HEK293 (cell line): ENCODE measurements around the gene NPC1.

ENCODE experiments used
- CTCF ChIA-PET: fragments of 350-600 bp; formaldehyde crosslinking; extraction: SDS; loops from one replicate; lab custom pipeline; 2021; ENCODE audit warnings: antibody characterized with exemption; lab: Yijun Ruan, JAX
- POLR2A ChIA-PET: fragments of 300-600 bp; formaldehyde crosslinking; extraction: SDS; loops from one replicate; lab custom pipeline; 2020; ENCODE audit warnings: antibody characterized with exemption, inconsistent platforms; lab: Yijun Ruan, JAX
- H3K27ac ChIP-seq: fragments of 200-500 bp; sonication (Bioruptor generic); 2 replicates; pipeline ENCODE4 v1.5.1; 2014; ENCODE audit warnings: low read depth, low read length, control low read depth, inconsistent platforms; ENCODE audit errors: extremely low read depth
- H3K36me3 ChIP-seq, 2 experiments: fragments of 200-500 bp in 1 of 2; sonication (Bioruptor generic) in 1 of 2; 1 replicate in 1 of 2; 2 replicates in 1 of 2; pipeline ENCODE4 v1.5.1; 2014 to 2017; ENCODE audit warnings: inconsistent platforms in 2 of 2, low read length in 2 of 2; ENCODE audit not compliant: control insufficient read depth in 2 of 2, insufficient read depth in 1 of 2
- H3K4me1 ChIP-seq: fragments of 200-500 bp; sonication (Bioruptor generic); 2 replicates; pipeline ENCODE4 v1.5.1; 2014; ENCODE audit warnings: mild to moderate bottlenecking, low read length, inconsistent platforms; ENCODE audit not compliant: control insufficient read depth, insufficient read depth
- H3K4me3 ChIP-seq: 2 replicates; pipeline ENCODE4 v1.5.1; 2011; ENCODE audit warnings: low read depth, mild to moderate bottlenecking, control low read depth, low read length, moderate library complexity
- H3K9me3 ChIP-seq: fragments of 200-500 bp; sonication (Bioruptor generic); 2 replicates; pipeline ENCODE4 v1.5.1; 2014; ENCODE audit warnings: low read depth, low read length, inconsistent platforms; ENCODE audit not compliant: control insufficient read depth, insufficient read depth
- BCL11B ChIP-seq: fragments of 450-650 bp; formaldehyde crosslinking; IDR thresholded peaks from 2 replicates; pipeline ENCODE4 v1.5.1; 2016; ENCODE audit warnings: low read depth, missing biosample characterization, missing genetic modification characterization
- EGR2 ChIP-seq: fragments of 450-650 bp; formaldehyde crosslinking; IDR thresholded peaks from 2 replicates; pipeline ENCODE4 v1.5.1; 2016; ENCODE audit warnings: low read depth, missing biosample characterization, missing genetic modification characterization
- HOXA7 ChIP-seq: sonication (generic); formaldehyde crosslinking; IDR thresholded peaks from 2 replicates; pipeline ENCODE4 v1.8.1; 2022; ENCODE audit warnings: missing genetic modification reagents, borderline replicate concordance
- OSR2 ChIP-seq: fragments of 450-650 bp; formaldehyde crosslinking; IDR thresholded peaks from 2 replicates; pipeline ENCODE4 v1.5.1; 2016; ENCODE audit warnings: missing biosample characterization, missing genetic modification characterization
- WT1 ChIP-seq: fragments of 450-650 bp; formaldehyde crosslinking; IDR thresholded peaks from 2 replicates; pipeline ENCODE4 v1.5.1; 2016; ENCODE audit warnings: missing biosample characterization, missing genetic modification characterization
- YY1 ChIP-seq: fragments of 450-650 bp; formaldehyde crosslinking; IDR thresholded peaks from 2 replicates; pipeline ENCODE4 v1.5.1; 2018; ENCODE audit warnings: missing biosample characterization, missing genetic modification characterization
- ZBTB49 ChIP-seq: fragments of 450-650 bp; formaldehyde crosslinking; IDR thresholded peaks from 2 replicates; pipeline ENCODE4 v1.5.1; 2016; ENCODE audit warnings: missing biosample characterization, missing genetic modification characterization, low read depth
- ZIC2 ChIP-seq: fragments of 450-650 bp; formaldehyde crosslinking; IDR thresholded peaks from 2 replicates; pipeline ENCODE4 v1.5.1; 2016; ENCODE audit warnings: missing biosample characterization, missing genetic modification characterization
- ZNF121 ChIP-seq: fragments of 450-650 bp; formaldehyde crosslinking; IDR thresholded peaks from 2 replicates; pipeline ENCODE4 v1.5.1; 2016; ENCODE audit warnings: missing biosample characterization, missing genetic modification characterization
- ZNF148 ChIP-seq: fragments of 450-650 bp; formaldehyde crosslinking; IDR thresholded peaks from 2 replicates; pipeline ENCODE4 v1.5.0; 2017; ENCODE audit warnings: missing biosample characterization, missing genetic modification characterization, borderline replicate concordance
- ZNF169 ChIP-seq: fragments of 450-650 bp; formaldehyde crosslinking; IDR thresholded peaks from 2 replicates; pipeline ENCODE4 v1.5.1; 2016; ENCODE audit warnings: missing biosample characterization, missing genetic modification characterization
- ZNF239 ChIP-seq: fragments of 450-650 bp; formaldehyde crosslinking; IDR thresholded peaks from 2 replicates; pipeline ENCODE4 v1.5.1; 2016; ENCODE audit warnings: missing biosample characterization, missing genetic modification characterization
- ZNF311 ChIP-seq: fragments of 450-650 bp; formaldehyde crosslinking; IDR thresholded peaks from 2 replicates; pipeline ENCODE4 v1.5.1; 2017; ENCODE audit warnings: missing biosample characterization, missing genetic modification characterization, borderline replicate concordance
- ZNF324 ChIP-seq: fragments of 450-650 bp; formaldehyde crosslinking; IDR thresholded peaks from 2 replicates; pipeline ENCODE4 v1.5.1; 2016; ENCODE audit warnings: missing biosample characterization, missing genetic modification characterization
- ZNF416 ChIP-seq: fragments of 450-650 bp; formaldehyde crosslinking; IDR thresholded peaks from 2 replicates; pipeline ENCODE4 v1.5.1; 2016; ENCODE audit warnings: missing biosample characterization, missing genetic modification characterization
- ZNF677 ChIP-seq: fragments of 450-650 bp; IDR thresholded peaks from 2 replicates; pipeline ENCODE4 v1.5.0; 2018; ENCODE audit warnings: missing biosample characterization, mild to moderate bottlenecking, missing genetic modification characterization, moderate library complexity
- ZNF785 ChIP-seq: fragments of 450-650 bp; formaldehyde crosslinking; IDR thresholded peaks from 2 replicates; pipeline ENCODE4 v1.5.1; 2016; ENCODE audit warnings: missing biosample characterization, missing genetic modification characterization
- ZSCAN30 ChIP-seq: fragments of 450-650 bp; IDR thresholded peaks from 2 replicates; pipeline ENCODE4 v1.5.1; 2018; ENCODE audit warnings: missing biosample characterization, mild to moderate bottlenecking, missing genetic modification characterization, moderate library complexity
- TF ChIP-seq, protein P1 (sequence below): fragments of 450-650 bp; formaldehyde crosslinking; IDR thresholded peaks from 2 replicates; pipeline ENCODE4 v1.5.1; 2016; ENCODE audit warnings: missing biosample characterization, missing genetic modification characterization
- TF ChIP-seq, protein P2 (sequence below): fragments of 450-650 bp; formaldehyde crosslinking; IDR thresholded peaks from 2 replicates; pipeline ENCODE4 v1.5.1; 2016; ENCODE audit warnings: missing biosample characterization, missing genetic modification characterization
- TF ChIP-seq, protein P3 (sequence below): fragments of 450-650 bp; formaldehyde crosslinking; conservative IDR thresholded peaks from 2 replicates; pipeline ENCODE4 v1.5.1; 2016; ENCODE audit warnings: low read depth, missing biosample characterization, missing genetic modification characterization

The NPC1 gene

GRCh38 chr18:23593720-23594119 is 7.4 kb upstream of the NPC1 start:
- Histone ChIP-seq H3K4me1 (no peaks in the 10 kb centered on the region), H3K9me3 (no peaks in the 10 kb centered on the region), H3K4me3 (no peak overlapping the region), H3K36me3 (no peaks in the 10 kb centered on the region), H3K27ac (no peak overlapping the region)
- TF ChIP-seq ZSCAN30 (tag by site-specific recombination) = no peak
- TF ChIP-seq, protein P1, sequence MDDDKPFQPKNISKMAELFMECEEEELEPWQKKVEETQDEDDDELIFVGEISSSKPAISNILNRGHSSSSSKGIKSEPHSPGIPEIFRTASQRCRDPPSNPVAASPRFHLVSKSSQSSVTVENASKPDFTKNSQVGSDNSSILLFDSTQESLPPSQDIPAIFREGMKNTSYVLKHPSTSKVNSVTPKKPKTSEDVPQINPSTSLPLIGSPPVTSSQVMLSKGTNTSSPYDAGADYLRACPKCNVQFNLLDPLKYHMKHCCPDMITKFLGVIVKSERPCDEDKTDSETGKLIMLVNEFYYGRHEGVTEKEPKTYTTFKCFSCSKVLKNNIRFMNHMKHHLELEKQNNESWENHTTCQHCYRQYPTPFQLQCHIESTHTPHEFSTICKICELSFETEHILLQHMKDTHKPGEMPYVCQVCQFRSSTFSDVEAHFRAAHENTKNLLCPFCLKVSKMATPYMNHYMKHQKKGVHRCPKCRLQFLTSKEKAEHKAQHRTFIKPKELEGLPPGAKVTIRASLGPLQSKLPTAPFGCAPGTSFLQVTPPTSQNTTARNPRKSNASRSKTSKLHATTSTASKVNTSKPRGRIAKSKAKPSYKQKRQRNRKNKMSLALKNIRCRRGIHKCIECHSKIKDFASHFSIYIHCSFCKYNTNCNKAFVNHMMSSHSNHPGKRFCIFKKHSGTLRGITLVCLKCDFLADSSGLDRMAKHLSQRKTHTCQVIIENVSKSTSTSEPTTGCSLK (tag by site-specific recombination) = no peak
- TF ChIP-seq YY1 (tag by site-specific recombination) = no peak
- no peak for TF ChIP-seq ZNF148 (tag by site-specific recombination)
- TF ChIP-seq ZNF121 (tag by site-specific recombination) = no peak
- TF ChIP-seq ZNF677 = no peak
- no peak for TF ChIP-seq ZNF239 (tag by site-specific recombination)
- TF ChIP-seq ZNF785 = no peak
- no peak for TF ChIP-seq HOXA7 (CRISPR knock-in tag)
- no peak for TF ChIP-seq ZBTB49 (tag by site-specific recombination)
- no peak for TF ChIP-seq ZNF169
- no peak for TF ChIP-seq ZIC2 (tag by site-specific recombination)
- no peak for TF ChIP-seq ZNF416 (tag by site-specific recombination)
- no peak for TF ChIP-seq BCL11B (tag by site-specific recombination)
- ChIA-PET POLR2A (no interaction called here), CTCF (interaction anchor here (0.6 kb wide), 2 partner anchors 102 to 306 kb away, joined by 3 read pairs; no protein-coding TSS in a partner anchor)

DNA sequence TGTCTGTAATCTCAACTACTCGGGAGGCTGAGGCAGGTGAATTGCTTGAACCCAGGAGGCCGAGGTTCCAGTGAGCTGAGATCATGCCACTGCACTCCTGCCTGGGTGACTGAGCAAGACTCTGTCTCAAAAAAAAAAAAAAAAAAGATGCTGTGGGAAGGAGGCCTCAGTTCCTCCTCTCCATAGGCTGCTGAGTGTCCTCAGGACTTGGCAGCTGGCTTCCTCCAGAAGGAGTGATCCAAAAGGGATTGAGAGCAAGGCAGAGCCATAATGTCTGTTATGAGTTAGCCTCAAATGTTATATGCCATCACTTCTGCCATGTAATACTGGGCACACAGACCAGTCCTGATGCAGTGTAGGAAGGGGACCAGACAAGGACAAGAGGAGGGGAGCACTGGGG is 6.6 kb upstream of the NPC1 start:
- ChIA-PET POLR2A (interaction anchor here (0.6 kb wide), 1 partner anchor 50 kb away, joined by 5 read pairs; no protein-coding TSS in a partner anchor), CTCF (no interaction called here)
- H3K4me1 ChIP-seq = no peaks in the 10 kb centered on the region
- no peak for TF ChIP-seq WT1
- no peak overlapping the region for H3K27ac ChIP-seq
- no peak overlapping the region for H3K4me3 ChIP-seq
- H3K36me3 ChIP-seq = no peaks in the 10 kb centered on the region
- no peaks in the 10 kb centered on the region for H3K9me3 ChIP-seq

- Histone ChIP-seq H3K4me1 (no peaks in the 10 kb centered on the region), H3K36me3 (no peaks in the 10 kb centered on the region), H3K9me3 (no peaks in the 10 kb centered on the region), H3K4me3 (no peak overlapping the region), H3K27ac (no peak overlapping the region)
- POLR2A ChIA-PET = no interaction called here
- CTCF ChIA-PET = interaction anchor here (0.6 to 2.8 kb wide), 7 partner anchors 40 to 355 kb away, joined by 3 to 12 read pairs (median 3); no protein-coding TSS in a partner anchor
- TF ChIP-seq, protein P2, sequence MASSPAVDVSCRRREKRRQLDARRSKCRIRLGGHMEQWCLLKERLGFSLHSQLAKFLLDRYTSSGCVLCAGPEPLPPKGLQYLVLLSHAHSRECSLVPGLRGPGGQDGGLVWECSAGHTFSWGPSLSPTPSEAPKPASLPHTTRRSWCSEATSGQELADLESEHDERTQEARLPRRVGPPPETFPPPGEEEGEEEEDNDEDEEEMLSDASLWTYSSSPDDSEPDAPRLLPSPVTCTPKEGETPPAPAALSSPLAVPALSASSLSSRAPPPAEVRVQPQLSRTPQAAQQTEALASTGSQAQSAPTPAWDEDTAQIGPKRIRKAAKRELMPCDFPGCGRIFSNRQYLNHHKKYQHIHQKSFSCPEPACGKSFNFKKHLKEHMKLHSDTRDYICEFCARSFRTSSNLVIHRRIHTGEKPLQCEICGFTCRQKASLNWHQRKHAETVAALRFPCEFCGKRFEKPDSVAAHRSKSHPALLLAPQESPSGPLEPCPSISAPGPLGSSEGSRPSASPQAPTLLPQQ (tag by site-specific recombination) = no peak
- TF ChIP-seq, protein P3, sequence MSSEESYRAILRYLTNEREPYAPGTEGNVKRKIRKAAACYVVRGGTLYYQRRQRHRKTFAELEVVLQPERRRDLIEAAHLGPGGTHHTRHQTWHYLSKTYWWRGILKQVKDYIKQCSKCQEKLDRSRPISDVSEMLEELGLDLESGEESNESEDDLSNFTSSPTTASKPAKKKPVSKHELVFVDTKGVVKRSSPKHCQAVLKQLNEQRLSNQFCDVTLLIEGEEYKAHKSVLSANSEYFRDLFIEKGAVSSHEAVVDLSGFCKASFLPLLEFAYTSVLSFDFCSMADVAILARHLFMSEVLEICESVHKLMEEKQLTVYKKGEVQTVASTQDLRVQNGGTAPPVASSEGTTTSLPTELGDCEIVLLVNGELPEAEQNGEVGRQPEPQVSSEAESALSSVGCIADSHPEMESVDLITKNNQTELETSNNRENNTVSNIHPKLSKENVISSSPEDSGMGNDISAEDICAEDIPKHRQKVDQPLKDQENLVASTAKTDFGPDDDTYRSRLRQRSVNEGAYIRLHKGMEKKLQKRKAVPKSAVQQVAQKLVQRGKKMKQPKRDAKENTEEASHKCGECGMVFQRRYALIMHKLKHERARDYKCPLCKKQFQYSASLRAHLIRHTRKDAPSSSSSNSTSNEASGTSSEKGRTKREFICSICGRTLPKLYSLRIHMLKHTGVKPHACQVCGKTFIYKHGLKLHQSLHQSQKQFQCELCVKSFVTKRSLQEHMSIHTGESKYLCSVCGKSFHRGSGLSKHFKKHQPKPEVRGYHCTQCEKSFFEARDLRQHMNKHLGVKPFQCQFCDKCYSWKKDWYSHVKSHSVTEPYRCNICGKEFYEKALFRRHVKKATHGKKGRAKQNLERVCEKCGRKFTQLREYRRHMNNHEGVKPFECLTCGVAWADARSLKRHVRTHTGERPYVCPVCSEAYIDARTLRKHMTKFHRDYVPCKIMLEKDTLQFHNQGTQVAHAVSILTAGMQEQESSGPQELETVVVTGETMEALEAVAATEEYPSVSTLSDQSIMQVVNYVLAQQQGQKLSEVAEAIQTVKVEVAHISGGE (tag by site-specific recombination) = no peak
- TF ChIP-seq BCL11B (tag by site-specific recombination) = no peak
- no peak for TF ChIP-seq ZNF324 (tag by site-specific recombination)
- no peak for TF ChIP-seq OSR2
- no peak for TF ChIP-seq ZNF311 (tag by site-specific recombination)
- TF ChIP-seq EGR2 (tag by site-specific recombination) = no peak
Measured at GRCh38 chr18:23591011-23591410, 4.7 kb upstream of the NPC1 start.
